ENCODE measurements around the gene SRGAP1.

- TF ChIP-seq TAF1 (IDR thresholded peaks at IDR 0.05; ENCODE audit: borderline replicate concordance, insufficient read depth, low read length) (no peak), SIN3A (IDR thresholded peaks at IDR 0.05; ENCODE audit: borderline replicate concordance, insufficient read depth, low read length) (no peak), POLR2AphosphoS5 (IDR thresholded peaks at IDR 0.05; ENCODE audit: low read depth, low read length) (no peak)
Measured at GRCh38 chr12:63795032-63795687, 49.3 kb upstream of the SRGAP1 start.

Measured in PFSK-1 (cell line).